NT2/D1 (cell line): ENCODE measurements around the gene METTL9.

Experiments
- YY1 ChIP-seq: IDR thresholded peaks from 2 replicates; pipeline ENCODE4 v1.6.1; 2011; ENCODE audit not compliant: insufficient read length, insufficient read depth
- ZNF274 ChIP-seq: IDR thresholded peaks from 2 replicates; pipeline ENCODE4 v1.6.1; 2011; ENCODE audit warnings: mild to moderate bottlenecking, low read depth, low read length

GRCh38 chr16:21641916-21642315, 42.5 kb downstream of the METTL9 start:
- TF ChIP-seq ZNF274 (no peak), YY1 (no peak)
